ENCODE data around the gene SPP1. TPM values are rescaled to one million over a fixed set of nuclear protein-coding genes. Genes with fewer than 3 reads are reported as not detected.
"Not testable (repeated sequence)": the region's sequence is repeated elsewhere in the genome, so short reads cannot be mapped to it uniquely, and the experiment has no call there.

The SPP1 gene
- total RNA-seq, 1 donor: 0.10 TPM

GRCh38 chr4:87995435-87995834 is 19.9 kb downstream of the SPP1 start:
- no peaks in the 10 kb centered on the region for H3K4me1 ChIP-seq (ENCODE audit: insufficient read depth, low read length)
- H3K4me3 ChIP-seq (ENCODE audit: low read length): no peak overlapping the region
- peaks cover 3% of the 10 kb centered on the region for H3K27me3 ChIP-seq (ENCODE audit: insufficient read depth, low read length)
- H3K9me3 ChIP-seq (ENCODE audit: low read depth, low read length): no peaks in the 10 kb centered on the region

- H3K4me1 ChIP-seq (ENCODE audit: insufficient read depth, low read length); H3K27me3 ChIP-seq (ENCODE audit: insufficient read depth, low read length); H3K9me3 ChIP-seq (ENCODE audit: low read depth, low read length); H3K4me3 ChIP-seq (ENCODE audit: low read length): not testable (repeated sequence)
These were observed 23.7 kb downstream of the SPP1 start for GRCh38 chr4:87999191-87999691.

GRCh38 chr4:88001871-88002270 is 26.4 kb downstream of the SPP1 start:
- no peaks in the 10 kb centered on the region for H3K9me3 ChIP-seq (ENCODE audit: low read depth, low read length)
- peaks cover 3% of the 10 kb centered on the region for H3K27me3 ChIP-seq (ENCODE audit: insufficient read depth, low read length)
- peaks cover under 1% of the 10 kb centered on the region for H3K4me1 ChIP-seq (ENCODE audit: insufficient read depth, low read length)

DNA sequence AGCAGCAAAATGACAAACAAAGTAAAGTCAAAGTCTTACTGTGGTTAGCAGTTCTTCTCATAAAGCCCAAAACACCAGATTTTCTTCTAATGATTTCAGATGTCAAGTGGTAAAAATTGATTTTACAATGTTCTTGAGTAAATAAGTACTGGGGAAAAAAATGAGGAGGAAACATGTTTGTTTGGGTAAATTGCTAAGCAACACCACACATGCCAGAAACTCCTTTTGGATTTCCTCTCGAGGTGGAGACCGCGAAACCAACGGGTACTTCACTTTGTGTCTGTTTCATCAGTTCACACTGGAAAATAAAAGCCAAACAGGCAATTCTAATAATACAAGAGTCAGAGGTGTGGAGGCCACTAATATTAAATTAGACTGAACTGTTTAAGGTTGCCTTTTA is 27.3 kb downstream of the SPP1 start:
- Histone ChIP-seq H3K27me3 (ENCODE audit: insufficient read depth, low read length) (no peaks in the 10 kb centered on the region), H3K9me3 (ENCODE audit: low read depth, low read length) (no peaks in the 10 kb centered on the region), H3K4me3 (ENCODE audit: low read length) (no peak overlapping the region), H3K4me1 (ENCODE audit: insufficient read depth, low read length) (peaks cover 5% of the 10 kb centered on the region)

More at GRCh38 chr4:88001871-88002270, 26.4 kb downstream of the SPP1 start:
- no peak overlapping the region for H3K4me3 ChIP-seq (ENCODE audit: low read length)

DNA sequence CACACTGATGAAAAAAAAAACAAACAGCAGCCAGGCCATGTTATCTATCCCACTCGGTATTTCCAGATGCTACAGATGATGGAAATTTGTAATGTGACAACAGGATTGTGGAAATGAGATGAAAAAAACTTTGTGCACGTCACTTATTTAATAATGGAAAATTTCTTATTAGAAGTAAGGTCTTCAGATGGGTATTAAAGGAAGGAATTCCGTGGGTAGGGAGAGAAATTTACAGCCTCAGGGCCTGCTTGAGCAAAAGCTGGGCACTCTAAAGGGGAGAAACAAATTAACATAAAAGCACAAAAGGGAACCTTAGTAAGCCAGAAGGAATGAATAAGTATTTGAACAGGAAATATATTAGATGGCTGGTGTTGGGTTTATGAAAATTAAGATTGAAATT is 27.7 kb downstream of the SPP1 start:
- Histone ChIP-seq H3K27me3 (ENCODE audit: insufficient read depth, low read length) (no peaks in the 10 kb centered on the region), H3K4me3 (ENCODE audit: low read length) (no peak overlapping the region), H3K9me3 (ENCODE audit: low read depth, low read length) (no peaks in the 10 kb centered on the region), H3K4me1 (ENCODE audit: insufficient read depth, low read length) (peaks cover 5% of the 10 kb centered on the region)

- no peaks in the 10 kb centered on the region for H3K9me3 ChIP-seq (ENCODE audit: low read depth, low read length)
- H3K27me3 ChIP-seq (ENCODE audit: insufficient read depth, low read length): no peaks in the 10 kb centered on the region
- H3K4me3 ChIP-seq (ENCODE audit: low read length): no peak overlapping the region
- H3K4me1 ChIP-seq (ENCODE audit: insufficient read depth, low read length): peaks cover 14% of the 10 kb centered on the region
These were observed 29.6 kb downstream of the SPP1 start for GRCh38 chr4:88005076-88005475.

GRCh38 chr4:88005946-88006345 is 30.4 kb downstream of the SPP1 start:
- Histone ChIP-seq H3K4me1 (ENCODE audit: insufficient read depth, low read length) (peaks cover 23% of the 10 kb centered on the region), H3K27me3 (ENCODE audit: insufficient read depth, low read length) (no peaks in the 10 kb centered on the region), H3K9me3 (ENCODE audit: low read depth, low read length) (no peaks in the 10 kb centered on the region), H3K4me3 (ENCODE audit: low read length) (no peak overlapping the region)

- no peaks in the 10 kb centered on the region for H3K9me3 ChIP-seq (ENCODE audit: low read depth, low read length)
- peak overlapping the region; percentile 62 for H3K4me3 ChIP-seq (ENCODE audit: low read length)
- no peaks in the 10 kb centered on the region for H3K27me3 ChIP-seq (ENCODE audit: insufficient read depth, low read length)
- H3K4me1 ChIP-seq (ENCODE audit: insufficient read depth, low read length): peaks cover 28% of the 10 kb centered on the region
These were observed 31.4 kb downstream of the SPP1 start for GRCh38 chr4:88006956-88007303.

- no peaks in the 10 kb centered on the region for H3K9me3 ChIP-seq (ENCODE audit: low read depth, low read length)
- no peaks in the 10 kb centered on the region for H3K27me3 ChIP-seq (ENCODE audit: insufficient read depth, low read length)
- peak within 1 kb of the TSS; percentile 62 for H3K4me3 ChIP-seq (ENCODE audit: low read length)
- peaks cover 33% of the 10 kb centered on the region for H3K4me1 ChIP-seq (ENCODE audit: insufficient read depth, low read length)
These were observed 32.0 kb downstream of the SPP1 start, which contains the start of gene PKD2 for GRCh38 chr4:88007304-88008121. Gene PKD2, plus strand, starts transcription at chr4:88007635. Its CDS starts 99 bp downstream, at chr4:88007734.

DNA sequence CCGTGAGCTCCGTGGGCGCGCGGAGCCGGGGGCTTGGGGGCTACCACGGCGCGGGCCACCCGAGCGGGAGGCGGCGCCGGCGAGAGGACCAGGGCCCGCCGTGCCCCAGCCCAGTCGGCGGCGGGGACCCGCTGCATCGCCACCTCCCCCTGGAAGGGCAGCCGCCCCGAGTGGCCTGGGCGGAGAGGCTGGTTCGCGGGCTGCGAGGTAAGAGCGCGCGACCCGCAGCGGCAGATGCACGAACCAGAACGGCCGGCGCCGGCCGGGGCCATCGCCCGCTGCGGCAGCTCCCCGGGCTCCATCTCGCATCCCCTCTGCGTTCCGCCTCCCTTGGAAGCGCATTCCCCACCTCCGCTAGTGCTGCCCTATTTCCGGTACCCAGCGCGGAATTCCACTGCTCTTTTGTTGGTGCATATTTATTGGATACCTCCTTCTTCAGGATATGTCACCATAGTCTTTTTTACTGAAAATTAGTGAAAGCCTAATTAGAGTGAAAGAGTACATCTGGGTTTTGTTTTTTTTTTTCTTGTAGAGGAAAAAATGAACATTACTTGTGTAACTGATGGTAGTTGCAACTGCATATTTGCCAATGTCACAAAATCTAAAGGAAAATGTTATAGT is 32.7 kb downstream of the SPP1 start:
- H3K9me3 ChIP-seq (ENCODE audit: low read depth, low read length): no peaks in the 10 kb centered on the region
- H3K4me3 ChIP-seq (ENCODE audit: low read length): peak overlapping the region; percentile 62
- peaks cover 40% of the 10 kb centered on the region for H3K4me1 ChIP-seq (ENCODE audit: insufficient read depth, low read length)
- no peaks in the 10 kb centered on the region for H3K27me3 ChIP-seq (ENCODE audit: insufficient read depth, low read length)

GRCh38 chr4:88008743-88009171 is 33.2 kb downstream of the SPP1 start:
- no peaks in the 10 kb centered on the region for H3K27me3 ChIP-seq (ENCODE audit: insufficient read depth, low read length)
- peaks cover 45% of the 10 kb centered on the region for H3K4me1 ChIP-seq (ENCODE audit: insufficient read depth, low read length)
- no peaks in the 10 kb centered on the region for H3K9me3 ChIP-seq (ENCODE audit: low read depth, low read length)
- H3K4me3 ChIP-seq (ENCODE audit: low read length): peak overlapping the region; percentile 62

DNA sequence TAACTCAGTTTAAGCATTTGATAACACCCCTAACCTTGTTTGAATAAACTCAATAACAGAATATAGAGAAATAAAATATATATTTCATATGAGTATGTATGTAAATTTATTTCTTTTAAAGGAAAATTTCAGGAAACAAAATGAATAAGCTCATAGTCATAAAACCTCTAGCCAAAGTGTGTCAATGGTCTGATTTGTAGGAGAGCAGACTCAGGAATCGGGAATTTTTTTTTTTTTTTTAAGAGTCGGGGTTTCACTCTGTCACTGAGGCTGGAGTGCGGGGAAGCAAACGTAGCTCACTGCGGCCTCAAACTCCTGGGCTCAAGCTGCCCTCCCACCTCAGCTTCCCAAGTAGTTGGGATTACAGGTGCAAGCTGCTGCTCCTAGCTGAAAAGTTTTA is 34.4 kb downstream of the SPP1 start:
- no peak overlapping the region for H3K4me3 ChIP-seq (ENCODE audit: low read length)
- H3K4me1 ChIP-seq (ENCODE audit: insufficient read depth, low read length): peaks cover 51% of the 10 kb centered on the region
- no peaks in the 10 kb centered on the region for H3K9me3 ChIP-seq (ENCODE audit: low read depth, low read length)
- no peaks in the 10 kb centered on the region for H3K27me3 ChIP-seq (ENCODE audit: insufficient read depth, low read length)

- no peaks in the 10 kb centered on the region for H3K9me3 ChIP-seq (ENCODE audit: low read depth, low read length)
- H3K27me3 ChIP-seq (ENCODE audit: insufficient read depth, low read length): no peaks in the 10 kb centered on the region
- H3K4me1 ChIP-seq (ENCODE audit: insufficient read depth, low read length): peaks cover 51% of the 10 kb centered on the region
- no peak overlapping the region for H3K4me3 ChIP-seq (ENCODE audit: low read length)
These were observed 35.5 kb downstream of the SPP1 start for GRCh38 chr4:88010966-88011365.

GRCh38 chr4:88012647-88013046 is 37.1 kb downstream of the SPP1 start:
- Histone ChIP-seq H3K9me3 (ENCODE audit: low read depth, low read length) (no peaks in the 10 kb centered on the region), H3K4me1 (ENCODE audit: insufficient read depth, low read length) (peaks cover 46% of the 10 kb centered on the region), H3K4me3 (ENCODE audit: low read length) (no peak overlapping the region), H3K27me3 (ENCODE audit: insufficient read depth, low read length) (no peaks in the 10 kb centered on the region)

DNA sequence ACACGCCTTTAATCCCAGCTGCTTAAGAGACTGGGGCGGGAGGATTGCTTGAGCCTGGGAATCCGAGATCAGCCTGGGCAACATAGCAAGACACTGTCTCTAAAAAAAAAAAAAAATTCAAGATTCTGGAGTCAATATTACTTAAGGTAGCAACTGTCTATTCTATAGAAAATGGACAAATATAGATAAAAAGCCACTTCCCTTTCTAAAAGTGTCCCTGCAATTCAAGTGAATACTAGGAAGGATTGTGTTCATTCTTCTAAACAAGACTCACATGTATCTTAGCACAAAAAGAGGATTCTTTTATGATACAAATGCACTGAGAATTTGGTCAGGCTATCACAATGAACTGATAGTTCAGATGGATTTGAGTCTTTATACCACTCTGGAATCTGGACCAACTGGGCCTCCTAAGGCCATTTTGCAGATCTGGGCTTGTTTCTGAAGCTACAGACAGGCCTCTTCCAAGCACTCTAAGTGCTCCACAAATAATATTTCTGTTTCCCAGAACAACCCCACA is 38.9 kb downstream of the SPP1 start:
- no peaks in the 10 kb centered on the region for H3K27me3 ChIP-seq (ENCODE audit: insufficient read depth, low read length)
- no peak overlapping the region for H3K4me3 ChIP-seq (ENCODE audit: low read length)
- no peaks in the 10 kb centered on the region for H3K9me3 ChIP-seq (ENCODE audit: low read depth, low read length)
- H3K4me1 ChIP-seq (ENCODE audit: insufficient read depth, low read length): peaks cover 37% of the 10 kb centered on the region
